ENCODE measurements around the gene DES. TPM values are rescaled to one million over a fixed set of nuclear protein-coding genes. Genes with fewer than 3 reads are reported as not detected.
A peak's percentile ranks its signal among the peaks of the same experiment; 100 is the strongest.

The DES gene
- total RNA-seq, 1 donor from 2014 or later: not detected

DNA sequence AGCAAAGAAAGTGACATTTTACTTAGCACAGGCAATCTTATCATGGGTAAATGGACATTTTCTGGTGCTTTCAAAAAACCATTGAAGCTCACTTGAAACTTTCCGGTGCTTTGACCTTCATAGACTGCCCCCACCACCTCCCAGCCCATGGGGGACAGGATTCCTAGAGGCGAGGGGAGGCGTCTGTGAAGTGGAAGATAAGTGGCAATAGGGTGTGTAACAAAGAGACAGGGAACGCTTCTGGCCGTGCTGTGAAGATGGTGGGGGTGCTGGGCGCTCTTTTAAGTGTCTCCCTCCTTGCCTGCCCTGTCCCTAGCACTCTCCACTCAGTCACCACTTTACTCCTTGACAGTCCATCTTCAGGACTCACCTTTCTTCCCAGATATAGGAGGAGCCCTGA, 57.1 kb downstream of the DES start:
- TF ChIP-seq, protein P1, sequence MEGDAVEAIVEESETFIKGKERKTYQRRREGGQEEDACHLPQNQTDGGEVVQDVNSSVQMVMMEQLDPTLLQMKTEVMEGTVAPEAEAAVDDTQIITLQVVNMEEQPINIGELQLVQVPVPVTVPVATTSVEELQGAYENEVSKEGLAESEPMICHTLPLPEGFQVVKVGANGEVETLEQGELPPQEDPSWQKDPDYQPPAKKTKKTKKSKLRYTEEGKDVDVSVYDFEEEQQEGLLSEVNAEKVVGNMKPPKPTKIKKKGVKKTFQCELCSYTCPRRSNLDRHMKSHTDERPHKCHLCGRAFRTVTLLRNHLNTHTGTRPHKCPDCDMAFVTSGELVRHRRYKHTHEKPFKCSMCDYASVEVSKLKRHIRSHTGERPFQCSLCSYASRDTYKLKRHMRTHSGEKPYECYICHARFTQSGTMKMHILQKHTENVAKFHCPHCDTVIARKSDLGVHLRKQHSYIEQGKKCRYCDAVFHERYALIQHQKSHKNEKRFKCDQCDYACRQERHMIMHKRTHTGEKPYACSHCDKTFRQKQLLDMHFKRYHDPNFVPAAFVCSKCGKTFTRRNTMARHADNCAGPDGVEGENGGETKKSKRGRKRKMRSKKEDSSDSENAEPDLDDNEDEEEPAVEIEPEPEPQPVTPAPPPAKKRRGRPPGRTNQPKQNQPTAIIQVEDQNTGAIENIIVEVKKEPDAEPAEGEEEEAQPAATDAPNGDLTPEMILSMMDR (conservative IDR thresholded peaks at IDR 0.05; ENCODE audit: low read depth, low read length): no peak
- no peak overlapping the region for H3K4me3 ChIP-seq (ENCODE audit: low read depth, low read length)
- no peak for DNase-seq (ENCODE audit: low read depth)

- TF ChIP-seq, protein P1 (conservative IDR thresholded peaks at IDR 0.05; ENCODE audit: low read depth, low read length): peak; percentile 89
- H3K4me3 ChIP-seq (ENCODE audit: low read depth, low read length): no peak overlapping the region
- DNase-seq (ENCODE audit: low read depth): no peak
Observed at GRCh38 chr2:219475697-219476651, 57.8 kb downstream of the DES start.

Other genes starting within 250 kb of the DES start
- gene SLC23A3, start 248.3 kb upstream of the DES start, total RNA-seq: 0.06 TPM in 1 of 2 replicates, not detected in the other
- gene CNPPD1, start 241.5 kb upstream of the DES start, total RNA-seq: 37.5 and 51.0 TPM in 2 replicates
- gene RETREG2, start 240.1 kb upstream of the DES start, total RNA-seq: 34.4 and 40.1 TPM in 2 replicates
- 29.7 and 31.6 TPM in 2 replicates for gene ZFAND2B, start 211.6 kb upstream of the DES start, total RNA-seq
- 9.3 and 11.7 TPM in 2 replicates for gene ABCB6, start 199.4 kb upstream of the DES start, total RNA-seq
- gene ATG9A, start 188.7 kb upstream of the DES start, total RNA-seq: 34.1 and 52.9 TPM in 2 replicates
- gene ANKZF1, start 188.6 kb upstream of the DES start, total RNA-seq: 20.3 and 50.3 TPM in 2 replicates
- 10.4 and 11.0 TPM in 2 replicates for gene GLB1L, start 172.9 kb upstream of the DES start, total RNA-seq
- 10.1 and 17.5 TPM in 2 replicates for gene STK16, start 172.9 kb upstream of the DES start, total RNA-seq
- gene TUBA4B, start 165.1 kb upstream of the DES start, total RNA-seq: 0.52 TPM in 1 of 2 replicates, not detected in the other
- 191 and 196 TPM in 2 replicates for gene TUBA4A, start 164.5 kb upstream of the DES start, total RNA-seq
- gene DNAJB2, start 139.0 kb upstream of the DES start, total RNA-seq: 31.8 and 54.8 TPM in 2 replicates
- 0.75 and 1.0 TPM in 2 replicates for gene PTPRN, start 109.0 kb upstream of the DES start, total RNA-seq
- gene RESP18, start 85.6 kb upstream of the DES start, total RNA-seq: not detected in 2 replicates
- 40.0 and 54.0 TPM in 2 replicates for gene DNPEP, start 30.5 kb upstream of the DES start, total RNA-seq
- 4.6 and 28.3 TPM in 2 replicates for gene SPEG, start 16.5 kb downstream of the DES start, total RNA-seq
- gene GMPPA, start 80.5 kb downstream of the DES start, total RNA-seq: 27.2 and 35.3 TPM in 2 replicates
- not detected in 2 replicates for gene ASIC4, start 96.1 kb downstream of the DES start, total RNA-seq
- 96.2 and 122 TPM in 2 replicates for gene CHPF, start 125.4 kb downstream of the DES start, total RNA-seq
- 1.6 and 1.7 TPM in 2 replicates for gene TMEM198, start 125.7 kb downstream of the DES start, total RNA-seq
- 38.8 and 87.0 TPM in 2 replicates for gene OBSL1, start 153.2 kb downstream of the DES start, total RNA-seq
- 0.17 and 0.22 TPM in 2 replicates for gene INHA, start 153.9 kb downstream of the DES start, total RNA-seq
- 18.6 and 35.7 TPM in 2 replicates for gene STK11IP, start 179.5 kb downstream of the DES start, total RNA-seq
- gene SLC4A3, start 209.3 kb downstream of the DES start, total RNA-seq: 6.6 and 12.2 TPM in 2 replicates